HepG2 (cell line): ENCODE measurements around the gene IQCN. TPM values are rescaled to one million over a fixed set of nuclear protein-coding genes. Genes with fewer than 3 reads are reported as not detected.

Experiments used
- ATF7-NPFF ChIP-seq: sonication (generic); formaldehyde crosslinking; IDR thresholded peaks from 2 replicates; pipeline ENCODE4 v1.8.1; 2023; ENCODE audit warnings: mild to moderate bottlenecking, low read depth, missing genetic modification reagents, moderate library complexity
- ISL2 ChIP-seq: sonication (generic); formaldehyde crosslinking; IDR thresholded peaks from 2 replicates; pipeline ENCODE4 v1.5.0; 2020; ENCODE audit warnings: missing genetic modification reagents
- MBNL3 ChIP-seq: fragments of 250-450 bp; sonication (Bioruptor Pico); conservative IDR thresholded peaks from 2 replicates; pipeline ENCODE4 v1.8.0; 2022; ENCODE audit warnings: mild to moderate bottlenecking, inconsistent platforms
- NCOA5 ChIP-seq: sonication (generic); formaldehyde crosslinking; IDR thresholded peaks from 2 replicates; pipeline ENCODE4 v1.4.0; 2020; ENCODE audit warnings: missing genetic modification reagents
- NCOR1 ChIP-seq: fragments of 200-600 bp; sonication (generic); IDR thresholded peaks from 2 replicates; pipeline ENCODE4 v1.7.0; 2017; ENCODE audit warnings: antibody characterized with exemption, low read length, borderline replicate concordance
- RFX3 ChIP-seq: IDR thresholded peaks from 2 replicates; pipeline ENCODE4 v1.6.1; 2016; ENCODE audit warnings: missing biosample characterization, missing genetic modification reagents
- SIX1 ChIP-seq: sonication (generic); formaldehyde crosslinking; IDR thresholded peaks from 2 replicates; pipeline ENCODE4 v1.4.0; 2020; ENCODE audit warnings: missing genetic modification reagents, borderline replicate concordance
- TFDP1 ChIP-seq: IDR thresholded peaks from 2 replicates; pipeline ENCODE4 v1.6.1; 2016; ENCODE audit warnings: missing compliant biosample characterization, missing genetic modification reagents, borderline replicate concordance
- ZBTB33 ChIP-seq: sonication (generic); formaldehyde crosslinking; IDR thresholded peaks from 2 replicates; pipeline ENCODE4 v1.4.0; 2020; ENCODE audit warnings: missing genetic modification reagents
- ZFY ChIP-seq: sonication (generic); formaldehyde crosslinking; IDR thresholded peaks from 2 replicates; pipeline ENCODE4 v1.4.0; 2020; ENCODE audit warnings: missing genetic modification reagents
- ZMYM3 ChIP-seq: sonication (generic); formaldehyde crosslinking; IDR thresholded peaks from 2 replicates; pipeline ENCODE4 v1.5.1; 2020; ENCODE audit warnings: mild to moderate bottlenecking, missing genetic modification reagents
- ZNF138 ChIP-seq: sonication (generic); formaldehyde crosslinking; IDR thresholded peaks from 2 replicates; pipeline ENCODE4 v1.5.0; 2020; ENCODE audit warnings: mild to moderate bottlenecking, low read depth, missing genetic modification reagents
- ZNF160 ChIP-seq: sonication (generic); formaldehyde crosslinking; IDR thresholded peaks from 2 replicates; pipeline ENCODE4 v1.8.0; 2022; ENCODE audit warnings: mild to moderate bottlenecking, inconsistent platforms, missing genetic modification reagents
- ZNF550 ChIP-seq: sonication (generic); formaldehyde crosslinking; IDR thresholded peaks from 2 replicates; pipeline ENCODE4 v1.4.0; 2020; ENCODE audit warnings: mild to moderate bottlenecking, missing genetic modification reagents, borderline replicate concordance
- ZNF7 ChIP-seq: IDR thresholded peaks from 2 replicates; pipeline ENCODE4 v1.6.1; 2016; ENCODE audit warnings: missing biosample characterization, missing genetic modification reagents
- ZNF737 ChIP-seq: sonication (generic); formaldehyde crosslinking; IDR thresholded peaks from 2 replicates; pipeline ENCODE4 v1.5.0; 2020; ENCODE audit warnings: missing genetic modification reagents, mild to moderate bottlenecking, borderline replicate concordance
- ZNF773 ChIP-seq: sonication (generic); formaldehyde crosslinking; IDR thresholded peaks from 2 replicates; pipeline ENCODE4 v1.4.0; 2020; ENCODE audit warnings: missing genetic modification reagents, borderline replicate concordance
- ZNF878 ChIP-seq: sonication (generic); formaldehyde crosslinking; IDR thresholded peaks from 2 replicates; pipeline ENCODE4 v1.8.1; 2023; ENCODE audit warnings: mild to moderate bottlenecking, missing genetic modification reagents, moderate library complexity
- polyA plus RNA-seq, 8 experiments: library from polyadenylated mRNA; depleted of rRNA in 3 of 8; stranded (reverse) in 7 of 8; unstranded in 1 of 8; fragments of >200 nt; fragmentation: Illumina TruSeq in 4 of 8; extraction: Trizol in 4 of 8; gene quantifications; 2 replicates each; pipeline versions ENCODE4 v1.2.1 to v1.2.3, GENCODE V29; 2011 to 2016; ENCODE audit warnings: low read depth in 4 of 8, missing spikeins in 1 of 8, mixed read lengths in 1 of 8; ENCODE audit not compliant: insufficient read depth in 1 of 8
- total RNA-seq, 5 experiments: library from RNA; depleted of rRNA; stranded (reverse); fragments of >200 nt; fragmentation: Illumina TruSeq; extraction: Trizol; gene quantifications; 2 replicates each; pipeline ENCODE4 v1.2.3, GENCODE V29; 2016; ENCODE audit warnings: low read depth in 1 of 5
- TF ChIP-seq, protein P1 (sequence below): sonication (generic); formaldehyde crosslinking; conservative IDR thresholded peaks from 2 replicates; pipeline ENCODE4 v1.5.0; 2020; ENCODE audit warnings: missing genetic modification reagents
- TF ChIP-seq, protein P2 (sequence below): sonication (generic); formaldehyde crosslinking; IDR thresholded peaks from 2 replicates; pipeline ENCODE4 v1.4.0; 2020; ENCODE audit warnings: mild to moderate bottlenecking, missing genetic modification reagents

IQCN gene
- total and polyA plus RNA-seq, 2 of the 13 experiments (the other 11 are each of a cell fraction or from before 2014, with no cell fraction given) = 0.04 to 0.18 TPM

DNA sequence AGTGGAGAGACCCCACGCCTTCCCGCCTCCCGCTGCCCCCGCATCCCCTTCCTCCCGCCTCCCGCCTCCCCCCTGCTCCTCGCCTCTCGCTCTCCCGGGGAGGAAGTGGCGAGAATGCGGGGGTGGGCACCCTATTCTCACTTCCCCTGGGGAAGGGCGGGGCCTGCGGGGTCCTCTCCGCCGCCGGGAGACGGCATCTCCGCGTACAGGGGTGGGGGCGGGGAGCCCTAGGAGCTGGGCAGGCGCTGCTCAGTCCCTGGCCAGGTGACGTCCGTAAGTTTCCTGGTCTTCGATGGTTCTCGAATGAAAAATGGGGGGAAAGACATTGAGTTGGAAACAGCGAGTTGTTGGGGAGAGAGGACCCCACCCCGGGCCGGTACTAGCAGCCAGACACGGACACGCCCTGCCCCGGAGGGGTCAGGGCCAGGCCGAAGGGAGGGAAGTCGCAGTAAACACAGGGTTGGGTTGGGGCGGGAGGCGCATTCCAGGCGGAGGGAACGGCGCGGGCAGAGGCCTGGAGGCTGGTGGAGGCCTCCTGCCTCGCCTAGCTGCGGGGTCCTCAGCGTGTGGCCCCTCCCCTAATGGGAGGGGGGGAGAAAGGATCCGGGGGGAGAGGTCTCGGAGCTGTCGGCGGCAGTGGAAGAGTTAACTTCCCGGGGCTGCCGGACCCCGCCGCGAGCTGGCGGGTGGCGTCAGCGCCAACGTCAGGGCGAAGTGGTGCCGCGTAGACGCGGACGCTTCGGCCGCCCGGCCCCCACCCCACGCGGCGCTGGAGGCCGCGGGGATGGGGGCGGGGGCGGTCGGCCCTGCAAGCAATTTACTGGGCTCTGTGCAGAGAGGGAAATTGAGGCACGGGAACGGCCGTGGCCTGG, 17.6 kb upstream of the IQCN start (continued):
- TF ChIP-seq RFX3 = no peak
- peak; percentile 66; the same call in 1 of the 2 replicates for TF ChIP-seq ZMYM3 (CRISPR knock-in tag)
- no peak; the same call in 1 of the 2 replicates for TF ChIP-seq ZBTB33 (CRISPR knock-in tag)
- TF ChIP-seq ZNF7 = no peak
- no peak for TF ChIP-seq ISL2 (CRISPR knock-in tag)
- peak; percentile 39; the same call in 1 of the 2 replicates for TF ChIP-seq ZNF878 (CRISPR knock-in tag)
- no peak for TF ChIP-seq SIX1 (CRISPR knock-in tag)
- TF ChIP-seq ZNF737 (CRISPR knock-in tag) = no peak
- no peak for TF ChIP-seq ZNF138
- no peak for TF ChIP-seq MBNL3 (CRISPR knock-in tag)
- no peak for TF ChIP-seq NCOR1
- TF ChIP-seq TFDP1 (CRISPR knock-in tag) = peak; percentile 50; the same call in 1 of the 2 replicates
- TF ChIP-seq, protein P1, sequence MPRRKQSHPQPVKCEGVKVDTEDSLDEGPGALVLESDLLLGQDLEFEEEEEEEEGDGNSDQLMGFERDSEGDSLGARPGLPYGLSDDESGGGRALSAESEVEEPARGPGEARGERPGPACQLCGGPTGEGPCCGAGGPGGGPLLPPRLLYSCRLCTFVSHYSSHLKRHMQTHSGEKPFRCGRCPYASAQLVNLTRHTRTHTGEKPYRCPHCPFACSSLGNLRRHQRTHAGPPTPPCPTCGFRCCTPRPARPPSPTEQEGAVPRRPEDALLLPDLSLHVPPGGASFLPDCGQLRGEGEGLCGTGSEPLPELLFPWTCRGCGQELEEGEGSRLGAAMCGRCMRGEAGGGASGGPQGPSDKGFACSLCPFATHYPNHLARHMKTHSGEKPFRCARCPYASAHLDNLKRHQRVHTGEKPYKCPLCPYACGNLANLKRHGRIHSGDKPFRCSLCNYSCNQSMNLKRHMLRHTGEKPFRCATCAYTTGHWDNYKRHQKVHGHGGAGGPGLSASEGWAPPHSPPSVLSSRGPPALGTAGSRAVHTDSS (CRISPR knock-in tag) = no peak
- no peak for TF ChIP-seq ZNF550
- TF ChIP-seq ATF7-NPFF (CRISPR knock-in tag) = peak; percentile 84; the same call in 1 of the 2 replicates
- peak; percentile 73; the same call in 1 of the 2 replicates for TF ChIP-seq ZNF773
- TF ChIP-seq, protein P2, sequence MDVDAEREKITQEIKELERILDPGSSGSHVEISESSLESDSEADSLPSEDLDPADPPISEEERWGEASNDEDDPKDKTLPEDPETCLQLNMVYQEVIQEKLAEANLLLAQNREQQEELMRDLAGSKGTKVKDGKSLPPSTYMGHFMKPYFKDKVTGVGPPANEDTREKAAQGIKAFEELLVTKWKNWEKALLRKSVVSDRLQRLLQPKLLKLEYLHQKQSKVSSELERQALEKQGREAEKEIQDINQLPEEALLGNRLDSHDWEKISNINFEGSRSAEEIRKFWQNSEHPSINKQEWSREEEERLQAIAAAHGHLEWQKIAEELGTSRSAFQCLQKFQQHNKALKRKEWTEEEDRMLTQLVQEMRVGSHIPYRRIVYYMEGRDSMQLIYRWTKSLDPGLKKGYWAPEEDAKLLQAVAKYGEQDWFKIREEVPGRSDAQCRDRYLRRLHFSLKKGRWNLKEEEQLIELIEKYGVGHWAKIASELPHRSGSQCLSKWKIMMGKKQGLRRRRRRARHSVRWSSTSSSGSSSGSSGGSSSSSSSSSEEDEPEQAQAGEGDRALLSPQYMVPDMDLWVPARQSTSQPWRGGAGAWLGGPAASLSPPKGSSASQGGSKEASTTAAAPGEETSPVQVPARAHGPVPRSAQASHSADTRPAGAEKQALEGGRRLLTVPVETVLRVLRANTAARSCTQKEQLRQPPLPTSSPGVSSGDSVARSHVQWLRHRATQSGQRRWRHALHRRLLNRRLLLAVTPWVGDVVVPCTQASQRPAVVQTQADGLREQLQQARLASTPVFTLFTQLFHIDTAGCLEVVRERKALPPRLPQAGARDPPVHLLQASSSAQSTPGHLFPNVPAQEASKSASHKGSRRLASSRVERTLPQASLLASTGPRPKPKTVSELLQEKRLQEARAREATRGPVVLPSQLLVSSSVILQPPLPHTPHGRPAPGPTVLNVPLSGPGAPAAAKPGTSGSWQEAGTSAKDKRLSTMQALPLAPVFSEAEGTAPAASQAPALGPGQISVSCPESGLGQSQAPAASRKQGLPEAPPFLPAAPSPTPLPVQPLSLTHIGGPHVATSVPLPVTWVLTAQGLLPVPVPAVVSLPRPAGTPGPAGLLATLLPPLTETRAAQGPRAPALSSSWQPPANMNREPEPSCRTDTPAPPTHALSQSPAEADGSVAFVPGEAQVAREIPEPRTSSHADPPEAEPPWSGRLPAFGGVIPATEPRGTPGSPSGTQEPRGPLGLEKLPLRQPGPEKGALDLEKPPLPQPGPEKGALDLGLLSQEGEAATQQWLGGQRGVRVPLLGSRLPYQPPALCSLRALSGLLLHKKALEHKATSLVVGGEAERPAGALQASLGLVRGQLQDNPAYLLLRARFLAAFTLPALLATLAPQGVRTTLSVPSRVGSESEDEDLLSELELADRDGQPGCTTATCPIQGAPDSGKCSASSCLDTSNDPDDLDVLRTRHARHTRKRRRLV (CRISPR knock-in tag) = no peak
- no peak for TF ChIP-seq ZNF160 (CRISPR knock-in tag)
- peak; percentile 56 for TF ChIP-seq ZFY (CRISPR knock-in tag)
- no peak for TF ChIP-seq NCOA5 (CRISPR knock-in tag)
